CD4-positive, alpha-beta T cell treated with Interferon gamma for 1 hour (primary cell): ENCODE results near the gene DCP1A.
A peak's percentile ranks its signal among the peaks of the same experiment; 100 is the strongest.
"Not testable (repeated sequence)": the region's sequence is repeated elsewhere in the genome, so short reads cannot be mapped to it uniquely, and the experiment has no call there.

ENCODE experiments used
- DNase-seq: peaks from one replicate; pipeline ENCODE4 v3.0.0-alpha.2; 2020

The DCP1A gene

GRCh38 chr3:53347261-53348064 lies at the start of gene DCP1A:
DCP1A (minus strand) TSS chr3:53347543; CDS start chr3:53347517, 26 bp downstream.
- peak; percentile 94 for DNase-seq

GRCh38 chr3:53384465-53385423 lies 37.4 kb upstream of the DCP1A start:
- DNase-seq = no peak

- DNase-seq = no peak
These were observed 34.8 kb upstream of the DCP1A start for GRCh38 chr3:53382106-53382505.

- no peak for DNase-seq
These were observed 33.0 kb upstream of the DCP1A start for GRCh38 chr3:53380306-53380705.

- no peak for DNase-seq
These were observed 32.6 kb upstream of the DCP1A start for GRCh38 chr3:53379898-53380297.

- DNase-seq = no peak
These were observed 30.5 kb upstream of the DCP1A start for GRCh38 chr3:53377794-53378193.

- no peak for DNase-seq
These were observed 29.3 kb upstream of the DCP1A start for GRCh38 chr3:53376679-53377078.

- DNase-seq = peak; percentile 45
These were observed 27.7 kb upstream of the DCP1A start for GRCh38 chr3:53375019-53375418.

GRCh38 chr3:53370719-53371118 lies 23.4 kb upstream of the DCP1A start:
- DNase-seq = not testable (repeated sequence)

- DNase-seq = no peak
These were observed 14.5 kb upstream of the DCP1A start for GRCh38 chr3:53361852-53362251.

GRCh38 chr3:53357458-53357857 lies 10.1 kb upstream of the DCP1A start:
- DNase-seq = no peak

GRCh38 chr3:53354945-53355498 lies 7.7 kb upstream of the DCP1A start:
- DNase-seq = no peak

GRCh38 chr3:53353202-53353601 lies 5.9 kb upstream of the DCP1A start:
- no peak for DNase-seq

GRCh38 chr3:53350652-53351051 lies 3.3 kb upstream of the DCP1A start:
- DNase-seq = no peak

- not testable (repeated sequence) for DNase-seq
These were observed 775 bp upstream of the DCP1A start for GRCh38 chr3:53348118-53348517.

- DNase-seq = no peak
These were observed 452 bp downstream of the DCP1A start for GRCh38 chr3:53346922-53347260.

GRCh38 chr3:53346514-53346913 lies 829 bp downstream of the DCP1A start:
- no peak for DNase-seq

- no peak for DNase-seq
These were observed 5.0 kb downstream of the DCP1A start for GRCh38 chr3:53342353-53342752.

- no peak for DNase-seq
These were observed 10.0 kb downstream of the DCP1A start for GRCh38 chr3:53337167-53337940.

- DNase-seq = no peak
These were observed 12.6 kb downstream of the DCP1A start for GRCh38 chr3:53334742-53335141.

GRCh38 chr3:53331871-53332270 lies 15.5 kb downstream of the DCP1A start:
- DNase-seq = no peak

- DNase-seq = no peak
These were observed 17.4 kb downstream of the DCP1A start for GRCh38 chr3:53329897-53330296.

GRCh38 chr3:53328746-53329145 lies 18.6 kb downstream of the DCP1A start:
- DNase-seq = no peak
